Erythroblast (primary cell): ENCODE results near the gene PDE2A.

Source experiments
- DNase-seq, 2 experiments: peaks; one replicate each; lab custom pipeline; 2025; lab: John Stamatoyannopoulos, UW
- GATA1 ChIP-seq: IDR thresholded peaks from 2 replicates; pipeline ENCODE4 v1.6.1; 2011; ENCODE audit warnings: low read depth, mild to moderate bottlenecking, control low read depth, low read length, moderate library complexity
- POLR2A ChIP-seq: IDR thresholded peaks from 2 replicates; pipeline ENCODE4 v1.6.1; 2011; ENCODE audit warnings: mild to moderate bottlenecking, low read length

PDE2A gene

GRCh38 chr11:72625691-72626413 lies 48.4 kb downstream of the PDE2A start:
- no peak for DNase-seq
- TF ChIP-seq POLR2A, result no peak
- no peak for TF ChIP-seq GATA1

DNA sequence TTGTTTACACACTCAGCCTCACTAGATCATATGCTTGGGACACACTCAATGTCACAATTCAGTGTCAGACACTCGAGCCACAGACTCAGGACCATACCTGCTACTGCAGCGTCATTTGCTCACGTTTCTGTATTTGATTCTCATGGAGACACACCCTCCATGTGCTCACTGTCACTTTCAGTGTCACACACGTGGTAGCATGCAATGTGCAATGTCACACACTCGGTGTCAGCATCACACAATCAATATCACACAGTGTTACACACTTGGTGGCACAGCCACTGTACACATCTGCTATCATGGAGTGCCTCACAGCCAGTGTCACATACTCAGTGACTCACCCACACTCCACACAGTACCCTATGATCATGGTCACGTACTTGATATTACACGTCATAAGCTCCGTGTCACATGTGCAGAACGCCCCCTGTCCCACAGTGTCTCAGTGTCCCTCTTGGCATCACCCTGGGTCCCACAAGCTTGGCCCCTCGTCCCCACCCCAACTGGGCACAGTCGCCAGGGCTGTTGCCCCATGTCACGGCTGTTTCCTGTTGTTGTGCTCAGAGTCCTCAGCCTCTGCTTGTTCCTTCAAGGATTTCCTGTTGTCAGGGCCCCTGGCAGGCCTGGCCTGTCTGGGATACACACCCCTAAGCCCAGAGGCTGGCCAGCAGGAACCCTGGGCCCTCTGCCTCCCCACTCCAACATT lies 49.6 kb downstream of the PDE2A start:
- DNase-seq, result no peak
- TF ChIP-seq POLR2A, result no peak
- no peak for TF ChIP-seq GATA1

GRCh38 chr11:72623052-72623451 lies 51.2 kb downstream of the PDE2A start:
- no peak for DNase-seq
- no peak for TF ChIP-seq GATA1
- no peak for TF ChIP-seq POLR2A

DNA sequence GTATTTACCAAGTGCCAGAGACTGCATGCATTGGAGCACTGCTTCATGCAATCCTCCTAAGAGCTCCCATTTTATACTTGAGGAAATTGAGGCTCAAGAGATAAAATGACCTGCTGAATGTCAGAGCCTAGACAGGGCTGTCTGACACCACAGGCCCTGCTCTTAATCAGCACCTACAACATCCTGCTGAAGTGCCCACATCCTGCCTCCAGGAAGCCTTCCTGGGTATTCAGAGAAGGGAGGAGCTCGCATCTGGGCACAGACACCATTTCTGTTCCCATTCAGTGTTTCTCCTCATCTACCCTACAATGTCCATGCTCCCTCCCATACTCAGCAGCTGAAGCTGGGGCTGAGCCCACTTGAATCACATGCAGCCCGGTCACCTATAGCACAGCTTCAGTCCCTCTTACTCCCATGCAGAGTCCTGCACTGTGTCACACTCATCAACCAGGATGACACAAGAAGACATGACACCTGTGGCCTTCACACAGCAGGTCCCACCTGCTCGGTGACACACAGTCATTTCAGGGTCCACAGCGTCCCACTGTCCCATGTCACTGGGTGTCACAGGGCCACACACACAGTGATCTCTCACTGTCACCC lies 53.1 kb downstream of the PDE2A start:
- TF ChIP-seq GATA1 (no peak), POLR2A (no peak)
- DNase-seq, result no peak

DNA sequence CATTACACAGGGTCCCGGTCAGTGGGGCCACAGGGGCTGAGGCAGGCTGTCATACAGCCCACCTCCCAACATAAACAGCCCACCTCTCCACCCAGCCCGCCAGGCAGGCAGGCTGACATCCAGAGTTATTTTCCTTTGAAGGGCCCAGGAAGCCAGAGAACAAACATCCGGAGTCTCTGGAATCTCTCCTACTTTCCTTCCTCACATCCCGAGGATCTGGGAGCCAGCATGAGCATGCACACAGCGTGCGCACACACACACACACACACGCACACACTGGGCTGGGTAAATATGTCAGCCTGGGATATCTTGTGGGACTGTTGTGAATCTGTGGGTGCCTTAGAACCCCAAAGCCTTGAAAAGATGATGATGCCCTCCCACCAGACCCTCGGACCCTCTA lies 55.4 kb downstream of the PDE2A start:
- no peak for DNase-seq
- TF ChIP-seq POLR2A, result no peak
- no peak for TF ChIP-seq GATA1

- TF ChIP-seq GATA1 (no peak), POLR2A (no peak)
- DNase-seq, result no peak
Observed at GRCh38 chr11:72617080-72617762, 57.0 kb downstream of the PDE2A start.

DNA sequence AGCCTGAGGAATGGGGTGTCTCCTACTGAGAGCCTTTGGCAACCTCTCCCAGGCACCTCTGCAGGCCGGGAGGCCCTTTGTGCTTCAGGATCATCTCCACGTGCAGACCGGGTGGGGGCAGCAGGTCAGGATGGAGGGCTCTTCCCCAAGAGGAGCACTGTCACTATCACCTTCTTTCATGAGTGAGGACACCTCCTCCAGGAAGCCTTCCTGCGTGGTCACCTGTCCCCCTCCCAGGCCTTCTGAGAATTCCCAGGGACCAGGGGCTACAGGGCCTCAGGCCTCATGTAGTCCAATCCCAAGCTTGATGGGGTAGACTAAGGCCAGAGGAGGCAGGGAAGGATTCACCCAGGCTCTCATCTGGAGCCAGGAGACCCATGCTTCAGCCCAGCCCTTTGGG lies 57.6 kb downstream of the PDE2A start:
- no peak for DNase-seq
- TF ChIP-seq POLR2A, result no peak
- TF ChIP-seq GATA1, result no peak

GRCh38 chr11:72615329-72615728 lies 58.9 kb downstream of the PDE2A start:
- no peak for TF ChIP-seq GATA1
- TF ChIP-seq POLR2A, result no peak
- DNase-seq, result no peak

GRCh38 chr11:72614381-72614780 lies 59.8 kb downstream of the PDE2A start:
- no peak for TF ChIP-seq POLR2A
- TF ChIP-seq GATA1, result no peak

DNA sequence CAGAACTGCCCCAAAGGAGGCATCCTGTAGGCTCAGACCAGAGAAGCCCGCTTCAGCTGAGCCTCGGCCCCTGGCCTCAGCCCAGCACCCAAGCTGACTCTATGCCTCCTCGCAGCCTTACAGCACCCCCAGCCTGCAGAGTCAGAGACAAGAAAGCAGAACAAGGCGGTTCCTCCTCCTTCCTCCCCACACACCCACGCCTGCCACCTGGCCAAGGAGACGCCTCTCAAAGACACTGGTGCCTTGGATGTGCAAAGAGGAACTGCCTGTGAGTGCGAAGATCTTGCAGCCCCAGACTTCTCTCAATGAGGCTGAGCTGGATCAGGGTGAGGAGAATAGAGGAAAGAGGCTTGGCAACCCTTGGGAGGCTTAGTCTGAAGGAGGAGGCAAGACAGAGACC lies 60.2 kb downstream of the PDE2A start:
- TF ChIP-seq POLR2A (no peak), GATA1 (no peak)
- DNase-seq, result no peak

More at GRCh38 chr11:72614381-72614780, 59.8 kb downstream of the PDE2A start:
- DNase-seq, result no peak

DNA sequence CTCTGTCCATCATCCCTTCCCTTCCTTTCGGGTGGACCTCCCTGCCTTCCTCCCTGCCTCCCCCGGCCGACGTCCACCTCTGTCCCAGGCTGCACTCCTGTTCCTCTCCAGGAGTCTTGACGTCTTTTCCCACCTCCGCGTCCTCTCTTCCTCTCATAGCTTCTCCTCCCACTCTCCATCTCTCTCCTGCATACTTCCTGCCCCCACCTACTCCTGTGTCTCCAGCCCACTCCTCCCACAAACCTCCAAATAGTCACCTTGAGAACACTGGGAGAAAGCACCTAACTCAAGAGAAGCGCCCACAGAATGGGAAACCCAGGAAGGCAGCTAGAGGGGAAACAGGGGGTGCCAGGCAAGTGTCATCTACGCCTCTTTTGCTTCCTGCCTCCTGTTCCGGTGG lies 60.8 kb downstream of the PDE2A start:
- TF ChIP-seq POLR2A (no peak), GATA1 (no peak)
- no peak for DNase-seq

DNA sequence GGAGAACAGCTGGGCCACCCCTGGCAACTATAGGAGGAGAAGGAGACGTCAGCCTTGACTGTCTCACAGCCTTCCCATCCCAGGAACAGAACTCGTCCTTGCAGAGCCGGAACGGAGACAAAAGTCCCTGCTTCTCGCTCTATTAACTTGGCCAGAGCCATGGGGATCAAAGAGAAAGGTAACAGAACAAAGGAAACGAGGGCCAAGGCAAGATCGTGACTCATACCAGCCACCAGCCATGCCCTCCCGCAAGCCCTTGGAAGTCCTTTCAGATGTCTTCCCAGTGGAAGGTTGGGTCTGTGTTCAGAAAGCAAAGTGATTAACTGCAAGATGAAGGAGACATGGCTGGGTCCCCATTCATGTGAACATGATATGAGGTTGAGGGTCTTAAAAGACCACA lies 64.7 kb downstream of the PDE2A start:
- DNase-seq, result no peak
- TF ChIP-seq POLR2A (no peak), GATA1 (no peak)

GRCh38 chr11:72609045-72609444 lies 65.2 kb downstream of the PDE2A start:
- no peak for TF ChIP-seq POLR2A
- TF ChIP-seq GATA1, result no peak
- peak; percentile 33 to 39 for DNase-seq

DNA sequence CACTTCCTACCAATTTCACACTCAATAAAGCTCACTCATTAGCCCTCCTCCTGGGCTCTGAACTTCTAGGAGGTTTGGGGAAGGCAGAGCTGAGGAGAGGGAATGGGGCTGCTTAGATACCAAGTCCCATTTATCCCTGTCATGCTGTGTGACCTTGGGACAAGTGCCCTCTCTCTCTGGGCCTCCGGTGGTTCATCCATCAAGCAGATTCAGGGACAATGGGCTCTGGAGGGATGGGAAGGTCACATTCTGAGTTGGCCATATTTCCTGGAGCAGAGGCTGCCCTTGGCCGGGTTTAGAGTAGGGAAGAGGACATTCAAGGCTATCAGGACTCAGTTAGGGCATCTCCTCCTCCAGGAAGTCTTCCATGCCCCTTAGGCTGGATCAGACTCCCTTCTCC lies 66.7 kb downstream of the PDE2A start:
- no peak for TF ChIP-seq GATA1
- TF ChIP-seq POLR2A, result no peak
- no peak for DNase-seq
